Thoracic aorta endothelial cell (primary cell): ENCODE data around the gene SNX24. TPM values are rescaled to one million over a fixed set of nuclear protein-coding genes. Genes with fewer than 3 reads are reported as not detected.

Source experiments
- small RNA-seq: library from RNA; depleted of rRNA; stranded (forward); fragments of <200 nt; gene quantifications from one replicate; pipeline ENCODE3, GENCODE V24; 2012
- total RNA-seq: library from RNA; depleted of rRNA; stranded (reverse); fragments of >200 nt; gene quantifications from 2 replicates; pipeline ENCODE4 v1.2.3, GENCODE V29; 2012

The SNX24 gene, protein sequence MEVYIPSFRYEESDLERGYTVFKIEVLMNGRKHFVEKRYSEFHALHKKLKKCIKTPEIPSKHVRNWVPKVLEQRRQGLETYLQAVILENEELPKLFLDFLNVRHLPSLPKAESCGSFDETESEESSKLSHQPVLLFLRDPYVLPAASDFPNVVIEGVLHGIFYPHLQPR
- 13.2 and 13.3 TPM in 2 replicates for total RNA-seq

DNA sequence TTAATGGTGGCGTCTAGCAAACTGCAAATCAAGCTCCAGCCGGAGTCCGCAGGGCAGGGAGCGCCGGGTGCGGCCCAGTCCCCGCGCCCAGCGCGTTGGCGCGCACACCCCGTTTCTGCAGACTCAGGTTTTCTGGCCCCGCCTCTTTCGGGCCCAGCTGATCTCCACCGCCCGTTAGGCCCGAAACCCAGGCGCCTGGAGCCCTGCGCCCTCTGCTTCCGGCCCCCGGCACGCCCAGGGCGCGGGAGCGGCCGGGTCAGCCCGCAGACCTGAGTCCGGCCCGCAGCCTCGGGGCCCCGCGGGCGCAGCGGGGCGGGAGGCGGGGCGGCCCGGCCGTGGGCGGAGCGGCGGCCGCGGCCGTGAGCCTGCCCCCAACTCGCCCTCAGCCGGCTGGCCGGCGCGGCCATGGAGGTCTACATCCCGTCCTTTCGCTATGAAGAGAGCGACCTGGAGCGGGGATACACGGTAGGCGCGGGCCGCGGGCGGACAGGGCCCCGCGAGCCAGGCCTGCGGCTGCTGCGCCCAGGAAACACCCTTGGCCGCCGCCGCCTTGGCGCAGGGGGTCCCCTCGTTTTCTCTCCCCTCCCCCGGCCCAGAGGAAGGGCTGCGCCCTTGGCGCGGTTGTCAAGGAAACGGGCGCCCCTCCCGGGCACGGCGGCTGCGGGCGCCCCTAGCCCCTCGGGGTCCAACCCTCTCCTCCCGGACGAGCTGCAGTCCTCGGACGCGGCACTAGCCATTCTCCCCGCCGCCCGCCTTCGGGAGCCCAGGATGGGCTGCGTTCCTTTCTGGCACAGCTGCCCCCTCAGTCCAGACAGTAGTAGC, at the start of gene SNX24:
Gene SNX24, plus strand, starts transcription at position 385 of the 822 bp plus-strand sequence. Its CDS starts 21 bp downstream, at position 406.

GRCh38 chr5:123036391-123037103, 191.1 kb downstream of the SNX24 start, which contains the start of gene PPIC:
PPIC (minus strand) TSS chr5:123036725; CDS start chr5:123036625, 100 bp downstream.

Small RNAs within 50 kb of the gene (small RNA-seq; reads per million reads assigned to genes)
- not detected for gene RN7SL689P

Other genes with a start within 250 kb of the SNX24 start
- gene SNX2, start 70.5 kb upstream of the SNX24 start, total RNA-seq: 71.3 and 77.3 TPM in 2 replicates
- gene PPIC, start 191.1 kb downstream of the SNX24 start, total RNA-seq: 26.3 and 33.9 TPM in 2 replicates
- gene PRDM6, start 243.6 kb downstream of the SNX24 start, total RNA-seq: under 0.01 and 0.13 TPM in 2 replicates